Measurements from ENCODE around the gene TNKS1BP1.

Gene TNKS1BP1

GRCh38 chr11:57279116-57279515, 45.6 kb downstream of the TNKS1BP1 start:
- no peak for DNase-seq

- no peak for DNase-seq
These were observed 46.0 kb downstream of the TNKS1BP1 start for GRCh38 chr11:57278721-57279095.

GRCh38 chr11:57277845-57278720, 46.7 kb downstream of the TNKS1BP1 start:
- peak; percentile 35 for DNase-seq

GRCh38 chr11:57276971-57277675, 47.6 kb downstream of the TNKS1BP1 start:
- no peak for DNase-seq

GRCh38 chr11:57276169-57276970, 48.4 kb downstream of the TNKS1BP1 start:
- DNase-seq: no peak

- no peak for DNase-seq
These were observed 49.2 kb downstream of the TNKS1BP1 start for GRCh38 chr11:57275582-57275981.

- DNase-seq: no peak
These were observed 49.8 kb downstream of the TNKS1BP1 start for GRCh38 chr11:57274904-57275498.

- no peak for DNase-seq
These were observed 51.2 kb downstream of the TNKS1BP1 start for GRCh38 chr11:57273448-57274058.

- DNase-seq: no peak
These were observed 55.2 kb downstream of the TNKS1BP1 start for GRCh38 chr11:57269571-57270021.

GRCh38 chr11:57266157-57266556, 58.6 kb downstream of the TNKS1BP1 start:
- DNase-seq: no peak

GRCh38 chr11:57263351-57263750, 61.4 kb downstream of the TNKS1BP1 start:
- no peak for DNase-seq

- no peak for DNase-seq
These were observed 62.6 kb downstream of the TNKS1BP1 start for GRCh38 chr11:57262157-57262556.

- no peak for DNase-seq
These were observed 63.6 kb downstream of the TNKS1BP1 start for GRCh38 chr11:57260937-57261783.

GRCh38 chr11:57256119-57256518, 68.6 kb downstream of the TNKS1BP1 start:
- DNase-seq: no peak

- DNase-seq: no peak
These were observed 69.1 kb downstream of the TNKS1BP1 start for GRCh38 chr11:57255618-57256017.

- no peak for DNase-seq
These were observed 70.1 kb downstream of the TNKS1BP1 start for GRCh38 chr11:57254631-57255030.

- no peak for DNase-seq
These were observed 73.2 kb downstream of the TNKS1BP1 start for GRCh38 chr11:57251491-57252104.

- DNase-seq: no peak
These were observed 73.7 kb downstream of the TNKS1BP1 start for GRCh38 chr11:57251037-57251436.

Measured in stimulated activated CD4-positive, alpha-beta T cell treated with anti-CD3 and anti-CD28 coated beads, Interleukin-1b, Interleukin-23, amount 100 ng/mL, for 48 hours (primary cell).